CD4-positive, alpha-beta T cell treated with Interleukin-15 for 4 hours (primary cell): ENCODE data around the gene ST3GAL5.
"Not testable (repeated sequence)": the region's sequence is repeated elsewhere in the genome, so short reads cannot be mapped to it uniquely, and the experiment has no call there.

Experiments
- DNase-seq: peaks from one replicate; pipeline ENCODE4 v3.0.0-alpha.2; 2020; ENCODE audit warnings: low spot score

Gene ST3GAL5

GRCh38 chr2:85893428-85894258 lies 4.9 kb upstream of the ST3GAL5 start:
- DNase-seq: no peak

GRCh38 chr2:85892216-85892944 lies 3.6 kb upstream of the ST3GAL5 start:
- DNase-seq: no peak

GRCh38 chr2:85890522-85891176 lies 1.9 kb upstream of the ST3GAL5 start:
- DNase-seq: no peak

- no peak for DNase-seq
Observed at GRCh38 chr2:85889627-85890281, 964 bp upstream of the ST3GAL5 start.

GRCh38 chr2:85888020-85888683 lies 638 bp downstream of the ST3GAL5 start:
- peak; percentile 25 for DNase-seq

- DNase-seq: peak; percentile 50
Observed at GRCh38 chr2:85887566-85888019, 1.2 kb downstream of the ST3GAL5 start.

- peak; percentile 39 for DNase-seq
Observed at GRCh38 chr2:85886590-85886989, 2.2 kb downstream of the ST3GAL5 start.

- DNase-seq: no peak
Observed at GRCh38 chr2:85886141-85886540, 2.6 kb downstream of the ST3GAL5 start.

- DNase-seq: not testable (repeated sequence)
Observed at GRCh38 chr2:85881781-85882180, 7.0 kb downstream of the ST3GAL5 start.

GRCh38 chr2:85880716-85881328 lies 8.0 kb downstream of the ST3GAL5 start:
- not testable (repeated sequence) for DNase-seq

- no peak for DNase-seq
Observed at GRCh38 chr2:85878719-85879370, 9.9 kb downstream of the ST3GAL5 start.

- no peak for DNase-seq
Observed at GRCh38 chr2:85875350-85876050, 13.3 kb downstream of the ST3GAL5 start.

GRCh38 chr2:85873679-85874078 lies 15.1 kb downstream of the ST3GAL5 start:
- no peak for DNase-seq

GRCh38 chr2:85872536-85873161 lies 16.1 kb downstream of the ST3GAL5 start:
- no peak for DNase-seq

GRCh38 chr2:85871494-85872164 lies 17.2 kb downstream of the ST3GAL5 start:
- no peak for DNase-seq

- no peak for DNase-seq
Observed at GRCh38 chr2:85868822-85869221, 20.0 kb downstream of the ST3GAL5 start.

GRCh38 chr2:85867556-85868292 lies 21.1 kb downstream of the ST3GAL5 start:
- no peak for DNase-seq

- DNase-seq: no peak
Observed at GRCh38 chr2:85867121-85867520, 21.7 kb downstream of the ST3GAL5 start.
